ENCODE measurements around the gene SLC7A8.

The SLC7A8 gene

GRCh38 chr14:23171222-23171975 lies 12.1 kb downstream of the SLC7A8 start:
- H3K27me3 ChIP-seq (ENCODE audit: insufficient read depth, low read length, poor library complexity), result peaks cover 64% of the 10 kb centered on the region
- H2AFZ ChIP-seq (ENCODE audit: low read depth, low read length), result no peak overlapping the region
- no peak for ATAC-seq (ENCODE audit: insufficient read depth, low read depth)
- TF ChIP-seq EZH2 (IDR thresholded peaks at IDR 0.05; ENCODE audit: borderline replicate concordance, low read depth, low read length, severe bottlenecking), result no peak
- TF ChIP-seq CTCF (IDR thresholded peaks at IDR 0.05; ENCODE audit: borderline replicate concordance, extremely low read depth, low read length, poor library complexity, severe bottlenecking), result no peak
- no peaks in the 10 kb centered on the region for H3K9me3 ChIP-seq (ENCODE audit: insufficient read depth, low read length, severe bottlenecking)
- H3K27ac ChIP-seq (ENCODE audit: low read length), result no peak overlapping the region
- H3K9ac ChIP-seq (ENCODE audit: low read depth, low read length), result no peak overlapping the region
- no peak for DNase-seq
- no peaks in the 10 kb centered on the region for H3K4me1 ChIP-seq (ENCODE audit: insufficient read depth, low read length)
- H4K20me1 ChIP-seq (ENCODE audit: insufficient read depth, low read length), result 0 out of 2 replicates have a peak, but pooled peaks cover 2% of the 10 kb centered on the region
- H3K79me2 ChIP-seq (ENCODE audit: insufficient read depth, low read length), result no peaks in the 10 kb centered on the region
- H3K4me2 ChIP-seq (ENCODE audit: insufficient read depth, low read length), result no peak overlapping the region
- no peak overlapping the region for H3K4me3 ChIP-seq (ENCODE audit: low read depth in 1 of 2, low read length in 2 of 2)
- no peaks in the 10 kb centered on the region for H3K36me3 ChIP-seq (ENCODE audit: insufficient read depth, low read length)

- no peak overlapping the region for H3K9ac ChIP-seq (ENCODE audit: low read depth, low read length)
- H3K27ac ChIP-seq (ENCODE audit: low read length), result no peak overlapping the region
- H3K36me3 ChIP-seq (ENCODE audit: insufficient read depth, low read length), result no peaks in the 10 kb centered on the region
- no peak overlapping the region for H3K4me3 ChIP-seq (ENCODE audit: low read depth in 1 of 2, low read length in 2 of 2)
- H4K20me1 ChIP-seq (ENCODE audit: insufficient read depth, low read length), result 0 out of 2 replicates have a peak, but pooled peaks cover under 1% of the 10 kb centered on the region
- H2AFZ ChIP-seq (ENCODE audit: low read depth, low read length), result no peak overlapping the region
- H3K4me2 ChIP-seq (ENCODE audit: insufficient read depth, low read length), result no peak overlapping the region
- DNase-seq (no peak), ATAC-seq (ENCODE audit: insufficient read depth, low read depth) (no peak)
- no peaks in the 10 kb centered on the region for H3K9me3 ChIP-seq (ENCODE audit: insufficient read depth, low read length, severe bottlenecking)
- H3K27me3 ChIP-seq (ENCODE audit: insufficient read depth, low read length, poor library complexity), result peaks cover 50% of the 10 kb centered on the region
- TF ChIP-seq EZH2 (IDR thresholded peaks at IDR 0.05; ENCODE audit: borderline replicate concordance, low read depth, low read length, severe bottlenecking) (no peak), CTCF (IDR thresholded peaks at IDR 0.05; ENCODE audit: borderline replicate concordance, extremely low read depth, low read length, poor library complexity, severe bottlenecking) (no peak)
- H3K4me1 ChIP-seq (ENCODE audit: insufficient read depth, low read length), result no peaks in the 10 kb centered on the region
- H3K79me2 ChIP-seq (ENCODE audit: insufficient read depth, low read length), result no peaks in the 10 kb centered on the region
Observed at GRCh38 chr14:23169622-23170021, 13.8 kb downstream of the SLC7A8 start.

GRCh38 chr14:23168246-23168645 lies 15.2 kb downstream of the SLC7A8 start:
- H3K9ac ChIP-seq (ENCODE audit: low read depth, low read length), result no peak overlapping the region
- no peak overlapping the region for H3K4me3 ChIP-seq (ENCODE audit: low read depth in 1 of 2, low read length in 2 of 2)
- no peak overlapping the region for H3K4me2 ChIP-seq (ENCODE audit: insufficient read depth, low read length)
- DNase-seq (no peak), ATAC-seq (ENCODE audit: insufficient read depth, low read depth) (no peak)
- TF ChIP-seq CTCF (IDR thresholded peaks at IDR 0.05; ENCODE audit: borderline replicate concordance, extremely low read depth, low read length, poor library complexity, severe bottlenecking) (no peak), EZH2 (IDR thresholded peaks at IDR 0.05; ENCODE audit: borderline replicate concordance, low read depth, low read length, severe bottlenecking) (no peak)
- no peaks in the 10 kb centered on the region for H4K20me1 ChIP-seq (ENCODE audit: insufficient read depth, low read length)
- H3K27me3 ChIP-seq (ENCODE audit: insufficient read depth, low read length, poor library complexity), result peaks cover 48% of the 10 kb centered on the region
- H3K79me2 ChIP-seq (ENCODE audit: insufficient read depth, low read length), result no peaks in the 10 kb centered on the region
- H3K9me3 ChIP-seq (ENCODE audit: insufficient read depth, low read length, severe bottlenecking), result no peaks in the 10 kb centered on the region
- H2AFZ ChIP-seq (ENCODE audit: low read depth, low read length), result no peak overlapping the region
- no peaks in the 10 kb centered on the region for H3K36me3 ChIP-seq (ENCODE audit: insufficient read depth, low read length)
- no peak overlapping the region for H3K27ac ChIP-seq (ENCODE audit: low read length)
- H3K4me1 ChIP-seq (ENCODE audit: insufficient read depth, low read length), result no peaks in the 10 kb centered on the region

Data from DND-41 (cell line).